DMS114 treated with DMSO at 0.1 percent for 48 hours (cell line): ENCODE data around the gene PTPRK.
"Not testable (repeated sequence)": the region's sequence is repeated elsewhere in the genome, so short reads cannot be mapped to it uniquely, and the experiment has no call there.

Experiments
- DNase-seq: peaks from one replicate; lab custom pipeline; 2025; ENCODE audit not compliant: unreplicated experiment; lab: John Stamatoyannopoulos, UW

PTPRK gene

DNA sequence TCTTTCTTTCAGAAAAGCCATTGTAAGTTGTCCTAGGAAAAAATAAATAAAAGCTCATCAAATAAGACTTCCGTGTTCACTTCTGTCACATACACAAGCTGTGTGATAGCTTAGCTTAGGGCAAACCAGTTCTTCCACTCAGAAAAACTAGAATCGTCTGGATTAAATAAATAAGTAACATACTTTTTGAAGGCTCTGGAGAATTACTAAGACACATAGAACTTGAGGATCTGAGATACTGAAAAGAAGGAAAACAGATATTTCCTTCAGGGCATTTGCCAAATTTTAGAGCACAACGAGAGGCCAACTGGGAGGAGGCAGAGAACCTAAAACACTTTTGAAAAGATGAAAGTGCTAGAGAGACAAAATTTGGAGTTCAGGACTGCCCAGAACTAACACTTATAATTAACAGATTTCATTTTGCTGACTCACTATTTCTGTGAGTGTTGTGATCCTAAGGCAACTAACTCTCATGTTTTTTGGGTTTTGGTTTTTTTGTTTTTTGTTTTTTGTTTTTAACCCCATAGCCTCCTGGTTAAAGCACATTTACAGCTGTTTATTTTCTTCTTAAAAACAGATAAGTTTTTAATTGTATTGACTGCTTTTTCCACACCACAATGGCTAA is 580.8 kb downstream of the PTPRK start:
- DNase-seq: no peak

GRCh38 chr6:127938701-127939100 is 581.7 kb downstream of the PTPRK start:
- no peak for DNase-seq

DNA sequence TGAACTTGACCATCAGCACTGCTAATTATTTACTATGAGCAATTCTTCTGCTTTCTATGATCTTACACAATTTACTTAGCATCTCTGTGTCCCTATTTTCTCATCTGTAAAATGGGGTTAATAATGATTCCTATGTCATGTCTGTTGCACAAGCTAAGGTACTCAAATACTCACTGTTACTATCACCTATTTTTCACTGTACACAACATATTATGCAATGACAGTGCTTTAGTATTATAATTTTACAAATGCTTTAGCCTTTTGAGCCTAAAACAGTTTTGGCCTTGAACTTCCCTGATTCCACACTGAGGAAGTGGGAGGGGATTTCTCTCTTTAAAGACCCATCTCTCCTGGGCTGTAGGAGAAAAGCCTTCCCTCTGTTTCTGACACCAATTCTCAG is 582.7 kb downstream of the PTPRK start:
- DNase-seq: no peak

DNA sequence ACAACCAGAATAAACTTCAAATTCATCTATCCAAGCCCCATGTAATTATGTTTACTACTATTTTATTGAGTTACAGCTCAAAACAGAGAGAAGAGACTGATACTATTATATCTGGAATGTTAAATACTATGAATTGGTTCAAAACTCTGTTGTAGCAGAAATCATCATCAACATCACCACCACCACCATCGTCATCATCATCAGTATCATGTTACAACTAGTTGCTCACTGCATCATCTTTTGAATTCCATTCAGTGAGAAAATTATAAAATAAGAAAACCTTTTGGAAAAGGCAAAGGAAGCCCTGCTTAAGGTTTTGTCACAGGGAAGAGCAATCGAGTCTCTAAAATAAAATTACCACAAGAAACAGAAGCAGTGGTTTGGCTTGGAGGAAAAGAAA is 583.3 kb downstream of the PTPRK start:
- no peak for DNase-seq

DNA sequence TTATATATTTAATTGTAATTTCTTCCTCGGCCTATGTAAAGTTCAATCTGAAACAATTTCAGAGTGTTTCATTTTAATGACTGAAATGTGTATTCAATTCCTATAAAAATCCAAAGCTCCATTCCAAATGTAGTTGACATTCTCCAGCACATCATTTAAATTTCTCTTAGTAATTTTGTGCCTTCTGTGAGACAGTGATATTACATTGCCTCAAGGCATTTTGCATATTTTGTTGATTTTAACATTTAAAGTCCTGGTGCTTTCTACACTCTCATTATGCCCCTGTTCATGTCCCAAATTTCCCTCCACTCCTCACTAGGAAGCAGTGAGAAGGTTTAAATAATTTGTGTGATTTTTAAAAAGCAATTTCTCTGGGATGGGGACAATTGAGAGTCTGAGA is 585.4 kb downstream of the PTPRK start:
- DNase-seq: no peak

- DNase-seq: no peak
These were observed 586.3 kb downstream of the PTPRK start for GRCh38 chr6:127933852-127934840.

DNA sequence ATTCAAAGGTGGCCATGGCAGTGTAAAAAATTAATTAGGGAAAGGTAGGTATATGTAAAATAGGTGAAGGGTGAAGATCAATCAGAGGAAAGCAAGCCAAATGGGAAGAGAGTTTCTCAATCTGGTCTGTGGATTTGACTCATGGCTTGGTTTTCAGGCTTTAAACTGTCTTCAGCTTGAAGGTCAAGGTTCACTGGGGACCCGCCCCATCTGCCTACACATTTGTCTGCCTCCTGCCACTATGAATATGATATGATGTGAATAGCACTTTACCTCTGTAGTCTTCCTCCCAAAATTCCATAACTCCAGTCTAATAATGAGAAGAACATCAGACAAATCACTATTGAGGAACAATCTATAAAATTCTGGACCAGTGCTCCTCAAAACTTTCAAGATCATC is 587.3 kb downstream of the PTPRK start:
- DNase-seq: no peak

DNA sequence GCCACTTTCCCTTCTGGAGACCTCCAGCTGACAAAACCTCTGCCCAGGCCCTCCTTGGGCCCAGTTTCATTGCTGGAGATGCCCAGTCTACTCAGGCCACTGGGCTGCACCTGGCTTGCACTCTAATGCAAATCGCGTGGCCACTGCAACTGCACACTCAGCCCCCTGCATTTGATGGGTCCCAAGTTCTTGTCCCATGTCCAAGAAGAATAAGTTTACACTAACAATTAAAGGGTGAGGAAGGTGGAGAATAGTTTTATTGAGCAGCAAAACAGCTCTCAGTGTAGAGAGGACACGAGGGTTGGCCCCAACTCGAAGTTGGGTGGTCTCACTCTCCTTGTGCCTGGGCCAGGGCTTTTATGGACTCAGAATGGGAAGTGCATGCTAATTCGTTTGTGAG is 587.7 kb downstream of the PTPRK start:
- no peak for DNase-seq

GRCh38 chr6:127926441-127926840 is 594.0 kb downstream of the PTPRK start:
- DNase-seq: not testable (repeated sequence)

DNA sequence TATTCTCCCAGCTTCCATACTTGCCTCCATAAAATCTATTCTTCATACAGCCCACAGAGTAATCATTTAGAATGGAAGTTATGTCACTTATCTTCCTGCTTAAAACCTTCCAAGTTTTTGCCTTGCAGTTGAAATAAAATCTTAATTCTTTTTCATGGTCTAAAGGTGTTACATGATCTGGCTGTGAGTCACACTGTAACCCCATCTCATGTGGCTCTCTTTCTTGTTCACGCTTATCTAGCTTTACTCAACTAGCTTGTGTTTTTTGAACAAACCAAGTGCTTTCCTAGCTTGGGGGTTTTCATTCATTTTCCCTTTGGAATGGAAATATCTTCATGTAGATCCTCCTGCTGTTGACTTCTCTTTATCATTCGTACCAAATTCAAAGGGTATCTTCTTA is 596.0 kb downstream of the PTPRK start:
- DNase-seq: no peak

DNA sequence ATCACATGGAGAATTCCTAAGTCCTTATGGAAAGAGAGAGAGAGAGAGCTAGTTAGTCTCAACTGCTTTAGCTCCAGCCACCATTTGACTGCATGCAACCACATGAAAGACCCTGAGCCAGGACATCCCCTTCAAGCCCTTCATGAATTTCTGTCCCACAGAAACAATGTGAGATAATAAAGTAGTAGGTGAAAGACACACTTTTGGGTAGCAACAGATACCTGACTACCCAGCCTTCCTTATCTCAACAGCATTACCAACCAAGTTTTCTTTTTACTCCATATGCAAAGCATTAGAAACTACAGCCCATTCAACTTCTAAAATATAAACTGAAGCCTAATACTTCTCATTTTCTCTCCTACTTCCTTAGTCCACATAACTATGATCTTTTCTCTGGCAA is 596.4 kb downstream of the PTPRK start:
- DNase-seq: no peak

DNA sequence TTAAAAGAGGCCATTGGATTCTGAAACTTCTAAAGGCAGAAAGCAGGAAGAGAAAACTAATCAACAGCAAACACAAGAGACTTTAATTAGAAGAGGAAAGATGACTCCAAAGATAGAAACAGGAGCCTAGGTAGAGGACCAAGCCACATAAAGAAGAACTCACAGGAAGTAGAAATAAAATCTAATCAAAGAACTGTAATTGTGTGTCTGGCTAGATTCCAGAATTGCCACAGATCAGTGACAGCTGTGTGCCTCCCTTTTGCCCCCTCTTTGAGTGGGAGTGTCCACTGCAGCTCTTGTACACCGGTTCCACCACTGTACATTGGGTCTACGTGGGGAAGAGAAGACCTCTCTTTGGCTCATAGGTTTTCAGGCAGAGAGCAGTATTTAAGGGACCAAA is 597.3 kb downstream of the PTPRK start:
- DNase-seq: no peak

DNA sequence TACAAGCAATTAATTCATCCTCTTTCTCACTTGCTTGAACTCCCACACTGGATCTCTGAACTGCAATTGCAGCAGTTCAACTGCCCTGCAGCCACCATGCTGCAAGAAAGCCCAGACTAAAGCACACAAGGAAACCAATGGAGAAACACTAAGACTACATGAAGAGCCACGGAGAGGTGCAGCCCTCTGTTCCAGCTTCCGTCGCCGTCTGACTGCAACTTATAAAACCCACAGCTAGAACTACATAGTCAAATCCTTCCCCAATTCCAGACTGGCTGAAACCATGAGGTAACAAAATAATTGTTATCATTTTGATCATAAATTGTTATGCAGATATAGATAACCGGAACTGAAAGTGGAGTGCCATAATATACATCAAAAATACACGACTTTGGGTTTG is 598.4 kb downstream of the PTPRK start:
- DNase-seq: no peak

DNA sequence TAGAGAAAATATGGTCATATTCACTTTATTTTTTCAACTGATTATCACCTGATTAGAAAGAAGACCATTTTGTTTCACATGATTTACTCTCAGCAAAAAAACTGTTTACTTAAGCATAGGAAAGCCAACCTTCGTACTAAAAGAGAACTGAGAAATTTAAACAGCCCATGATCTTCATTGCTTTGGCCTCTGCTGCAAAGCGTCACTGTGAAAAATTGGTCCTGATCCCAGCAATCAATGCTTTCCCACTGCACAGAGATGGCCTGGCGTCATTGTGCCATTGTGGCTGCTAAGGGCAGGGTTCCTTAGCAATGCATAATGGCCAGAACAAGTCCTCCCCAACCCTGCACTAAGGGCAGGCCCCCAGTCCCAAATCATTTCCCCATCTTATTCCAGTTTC is 599.6 kb downstream of the PTPRK start:
- DNase-seq: no peak
